ENCODE results near the gene HOXD4. TPM values are rescaled to one million over a fixed set of nuclear protein-coding genes. Genes with fewer than 3 reads are reported as not detected.

HOXD4 gene
- total RNA-seq, 4 donors from 2014 or later, result 1.6 to 4.8 (median 3.3) TPM

- intact Hi-C loops (cut with DNase I), result no loop called here
- Histone ChIP-seq H3K36me3 (no peaks in the 10 kb centered on the region), H3K9me3 (no peaks in the 10 kb centered on the region), H3K4me1 (peaks cover 14 to 15% of the 10 kb centered on the region in 2 donors), H3K27ac (no peak overlapping the region), H3K27me3 (peaks cover 57% of the 10 kb centered on the region), H3K4me3 (replicated peaks in 1 of 3) (no peak overlapping the region)
- WGBS, 2 donors, result 69 to 72% methylated on average over 7 of the region's 7 CpGs
- no peak for DNase-seq
- TF ChIP-seq CTCF (IDR thresholded peaks at IDR 0.05), result no peak
- TF ChIP-seq POLR2A (IDR thresholded peaks at IDR 0.05), result no peak
These were observed 24.6 kb downstream of the HOXD4 start for GRCh38 chr2:176175709-176176607.

GRCh38 chr2:176177580-176178037 lies 26.3 kb downstream of the HOXD4 start:
- H3K27ac ChIP-seq, result no peak overlapping the region
- H3K4me3 ChIP-seq (replicated peaks in 1 of 3), result no peak overlapping the region
- H3K27me3 ChIP-seq, result peaks cover 47% of the 10 kb centered on the region
- 12 to 29% methylated on average over 4 to 5 of the region's 12 CpGs for WGBS, 2 donors
- no peaks in the 10 kb centered on the region for H3K36me3 ChIP-seq
- peaks cover 7 to 8% of the 10 kb centered on the region in 2 donors for H3K4me1 ChIP-seq
- H3K9me3 ChIP-seq, result no peaks in the 10 kb centered on the region
- intact Hi-C loops (cut with DNase I), result no loop called here
- DNase-seq, result no peak
- TF ChIP-seq CTCF (IDR thresholded peaks at IDR 0.05) (no peak), POLR2A (IDR thresholded peaks at IDR 0.05) (no peak)

GRCh38 chr2:176178038-176178756 lies 26.8 kb downstream of the HOXD4 start:
- peaks cover 42% of the 10 kb centered on the region for H3K27me3 ChIP-seq
- WGBS, 2 donors, result 2 to 6% methylated on average over 17 to 26 of the region's 68 CpGs

GRCh38 chr2:176178757-176179295 lies 27.5 kb downstream of the HOXD4 start:
- intact Hi-C loops (cut with DNase I), result no loop called here
- no peak for TF ChIP-seq CTCF (IDR thresholded peaks at IDR 0.05)
- no peak for TF ChIP-seq POLR2A (IDR thresholded peaks at IDR 0.05)
- H3K36me3 ChIP-seq, result no peaks in the 10 kb centered on the region
- peaks cover 7 to 8% of the 10 kb centered on the region in 2 donors for H3K4me1 ChIP-seq
- no peak overlapping the region for H3K27ac ChIP-seq
- no peak for DNase-seq
- peaks cover 38% of the 10 kb centered on the region for H3K27me3 ChIP-seq
- 26 to 31% methylated on average over 7 of the region's 7 CpGs for WGBS, 2 donors
- H3K9me3 ChIP-seq, result no peaks in the 10 kb centered on the region
- H3K4me3 ChIP-seq (replicated peaks in 1 of 3), result no peak overlapping the region

More at GRCh38 chr2:176178038-176178756, 26.8 kb downstream of the HOXD4 start:
- Histone ChIP-seq H3K9me3 (no peaks in the 10 kb centered on the region), H3K4me1 (peaks cover 7 to 8% of the 10 kb centered on the region in 2 donors), H3K4me3 (replicated peaks in 1 of 3) (peak overlapping the region in 1 of 3 donors; percentile 12), H3K36me3 (no peaks in the 10 kb centered on the region), H3K27ac (no peak overlapping the region)
- intact Hi-C loops (cut with DNase I), result no loop called here
- TF ChIP-seq CTCF (IDR thresholded peaks at IDR 0.05), result no peak
- TF ChIP-seq POLR2A (IDR thresholded peaks at IDR 0.05), result no peak
- DNase-seq, result no peak

All from thyroid gland (tissue), 4 donors.